H4 (cell line): Measurements from ENCODE around the gene SPATS2. TPM values are rescaled to one million over a fixed set of nuclear protein-coding genes. Genes with fewer than 3 reads are reported as not detected.
A peak's percentile ranks its signal among the peaks of the same experiment; 100 is the strongest.
"Not testable (repeated sequence)": the region's sequence is repeated elsewhere in the genome, so short reads cannot be mapped to it uniquely, and the experiment has no call there.

Experiments used
- DNase-seq: peaks from one replicate; pipeline ENCODE4 v3.0.0-alpha.2; 2015; ENCODE audit warnings: low spot score
- total RNA-seq: library from RNA; depleted of rRNA; stranded (reverse); fragments of >200 nt; shearing (Covaris generic); gene quantifications from 2 replicates; pipeline ENCODE4 v1.2.3, GENCODE V29; 2014; rRNA removed

The SPATS2 gene
- 24.4 and 34.1 TPM in 2 replicates for total RNA-seq

DNA sequence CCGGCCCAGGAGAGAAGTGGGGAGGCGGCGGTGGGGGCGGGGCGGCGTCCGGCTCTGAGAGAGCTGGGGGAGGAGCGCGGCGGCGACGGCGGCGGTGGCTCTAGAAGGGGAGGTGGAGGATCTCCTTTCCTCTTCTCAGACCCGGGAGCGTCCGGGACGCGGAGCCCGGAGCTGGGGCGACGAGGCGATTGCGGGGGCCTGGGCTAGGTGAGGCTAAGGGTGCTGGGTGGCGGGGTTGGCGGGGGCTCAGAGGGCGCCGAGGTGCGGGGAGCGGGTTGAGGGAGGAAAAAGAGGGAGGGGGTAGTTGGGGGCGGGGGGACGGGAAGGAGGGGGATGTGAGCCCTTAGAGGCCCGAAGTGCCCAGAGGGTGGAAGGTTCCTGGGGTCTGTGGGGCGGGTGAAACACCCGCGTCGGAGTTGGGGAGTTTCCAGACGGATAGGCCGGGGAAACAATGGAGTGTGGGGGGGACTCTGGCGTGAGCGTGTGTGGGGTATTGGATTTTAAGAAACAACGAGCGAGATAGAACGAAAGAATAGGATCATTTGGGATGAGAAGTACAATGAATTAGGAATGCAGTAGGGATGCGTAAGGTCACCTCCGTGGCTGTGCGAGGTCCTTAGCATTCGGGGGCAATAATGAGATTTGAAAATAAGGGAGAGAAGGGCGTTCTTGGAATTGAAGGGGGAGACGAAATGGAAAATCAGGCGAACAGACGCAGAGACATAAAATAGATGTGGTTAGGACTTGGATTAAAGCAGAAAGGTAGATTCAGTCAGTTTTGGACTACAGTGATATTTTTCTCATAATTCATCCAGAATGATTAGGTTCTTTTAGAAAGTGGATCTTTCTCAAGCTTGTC, at the start of gene SPATS2:
Gene SPATS2, plus strand, starts transcription at position 82 of the 859 bp plus-strand sequence. CDS start 93,551 bp downstream, outside the sequence.
- DNase-seq, result no peak

- not testable (repeated sequence) for DNase-seq
Measured at GRCh38 chr12:49320411-49321103, 46.7 kb upstream of the SPATS2 start.

DNA sequence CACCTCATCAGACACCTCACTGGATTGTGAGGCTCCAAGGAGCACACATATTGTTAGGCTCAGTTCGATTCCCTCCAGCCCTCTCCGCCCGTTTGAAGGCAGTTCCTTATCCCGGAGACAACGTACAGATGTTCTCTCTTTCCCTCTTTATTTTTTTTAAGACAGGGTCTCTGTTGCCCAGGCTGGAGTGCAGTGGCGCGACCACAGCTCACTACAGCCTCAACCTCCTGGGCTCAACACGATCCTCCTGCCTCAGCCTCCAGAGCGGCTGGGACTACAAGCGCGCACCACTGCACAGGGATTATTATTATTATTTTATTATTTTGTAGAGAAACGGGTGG, 44.9 kb upstream of the SPATS2 start:
- DNase-seq, result no peak

DNA sequence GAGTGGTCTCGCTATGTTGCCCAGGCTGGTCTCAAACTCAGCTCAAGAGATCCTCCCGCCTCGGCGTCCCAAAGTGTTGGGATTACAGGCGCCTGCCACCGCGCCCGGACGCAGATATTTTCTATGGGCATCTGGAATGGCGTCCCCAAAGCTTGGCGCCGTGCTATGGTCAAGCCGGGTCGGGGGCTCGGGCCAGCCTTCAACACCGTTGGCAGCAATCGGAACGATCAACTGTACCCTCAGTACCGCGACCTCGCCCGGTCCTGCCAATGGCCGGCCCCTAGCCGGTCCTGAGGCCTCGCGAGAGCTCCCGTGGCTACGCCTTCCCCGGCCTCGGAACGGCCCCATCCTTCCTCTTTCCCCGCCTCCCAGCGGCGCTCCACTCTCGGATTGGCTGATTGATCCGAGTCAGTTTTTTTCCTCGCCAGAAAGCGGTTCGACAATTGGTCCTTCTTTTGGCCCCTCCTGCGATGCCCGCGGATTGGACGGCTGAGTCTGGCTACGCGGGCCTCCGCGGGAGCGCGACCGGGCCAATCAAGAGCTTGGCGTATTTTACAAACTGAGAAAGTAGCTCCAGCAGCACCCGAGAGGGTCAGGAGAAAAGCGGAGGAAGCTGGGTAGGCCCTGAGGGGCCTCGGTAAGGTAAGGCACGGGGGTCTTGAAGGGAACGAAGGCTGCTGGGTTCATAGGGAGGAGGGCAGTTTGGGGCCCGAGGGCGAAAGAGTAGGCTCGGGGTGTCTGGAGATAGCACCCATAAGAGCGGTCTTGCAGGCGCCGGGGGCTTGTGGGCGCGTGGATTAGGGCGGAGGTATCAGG, 44.3 kb upstream of the SPATS2 start, which contains the start of gene TROAP:
Gene TROAP, plus strand, starts transcription at position 548 of the 816 bp plus-strand sequence. CDS start 354 bp downstream, outside the sequence.
- DNase-seq, result peak; percentile 96

DNA sequence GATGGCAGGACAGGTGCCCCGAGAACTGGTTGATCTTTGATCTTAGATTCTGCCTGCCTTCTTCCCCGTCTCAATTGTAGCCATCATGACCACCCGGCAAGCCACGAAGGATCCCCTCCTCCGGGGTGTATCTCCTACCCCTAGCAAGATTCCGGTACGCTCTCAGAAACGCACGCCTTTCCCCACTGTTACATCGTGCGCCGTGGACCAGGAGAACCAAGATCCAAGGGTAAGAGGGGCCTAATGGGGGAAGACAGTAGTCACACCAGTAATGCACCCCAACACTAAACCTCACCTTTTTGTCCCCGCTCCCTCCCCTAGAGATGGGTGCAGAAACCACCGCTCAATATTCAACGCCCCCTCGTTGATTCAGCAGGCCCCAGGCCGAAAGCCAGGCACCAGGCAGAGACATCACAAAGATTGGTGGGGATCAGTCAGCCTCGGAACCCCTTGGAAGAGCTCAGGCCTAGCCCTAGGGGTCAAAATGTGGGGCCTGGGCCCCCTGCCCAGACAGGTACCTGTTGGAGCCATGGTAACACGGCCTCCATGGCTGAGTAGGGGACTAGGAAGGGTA, 43.7 kb upstream of the SPATS2 start:
- DNase-seq, result no peak

DNA sequence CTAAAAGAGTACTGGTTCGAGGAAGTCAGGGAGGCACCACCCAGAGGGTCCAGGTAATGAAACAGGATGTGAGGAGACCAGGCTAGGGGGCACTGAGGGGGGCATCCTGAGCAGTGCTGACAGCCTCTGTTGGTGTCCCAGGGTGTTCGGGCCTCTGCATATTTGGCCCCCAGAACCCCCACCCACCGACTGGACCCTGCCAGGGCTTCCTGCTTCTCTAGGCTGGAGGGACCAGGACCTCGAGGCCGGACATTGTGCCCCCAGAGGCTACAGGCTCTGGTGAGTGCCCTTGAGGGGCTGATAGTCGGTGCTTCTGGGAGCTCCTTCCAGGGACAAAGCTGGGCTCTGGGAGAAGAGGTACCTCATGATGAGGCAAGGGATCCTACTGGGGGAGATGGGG, 41.7 kb upstream of the SPATS2 start:
- DNase-seq, result no peak

- DNase-seq, result no peak
Measured at GRCh38 chr12:49327368-49327767, 39.9 kb upstream of the SPATS2 start.

DNA sequence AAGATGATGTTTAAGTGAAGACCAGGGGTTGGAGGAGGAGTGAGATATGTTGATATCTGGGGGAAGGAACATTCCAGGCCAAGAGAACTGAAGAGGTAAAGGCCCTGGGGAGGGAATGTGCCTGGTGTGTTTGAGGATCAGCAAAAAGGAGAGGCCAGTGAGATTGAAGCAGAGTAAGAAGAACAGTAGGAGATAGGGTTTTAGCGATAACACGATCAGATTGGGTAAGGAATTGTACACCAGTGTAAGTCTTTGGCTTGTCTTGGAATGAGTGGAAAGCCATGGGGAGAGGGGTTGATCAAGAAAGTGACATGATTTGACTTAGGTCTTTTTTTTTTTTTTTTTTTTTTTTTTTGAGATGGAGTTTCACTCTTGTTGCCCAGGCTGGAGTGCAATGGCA, 39.4 kb upstream of the SPATS2 start:
- no peak for DNase-seq

- no peak for DNase-seq
Measured at GRCh38 chr12:49328816-49329215, 38.4 kb upstream of the SPATS2 start.

GRCh38 chr12:49330032-49330619, 37.1 kb upstream of the SPATS2 start:
- no peak for DNase-seq

DNA sequence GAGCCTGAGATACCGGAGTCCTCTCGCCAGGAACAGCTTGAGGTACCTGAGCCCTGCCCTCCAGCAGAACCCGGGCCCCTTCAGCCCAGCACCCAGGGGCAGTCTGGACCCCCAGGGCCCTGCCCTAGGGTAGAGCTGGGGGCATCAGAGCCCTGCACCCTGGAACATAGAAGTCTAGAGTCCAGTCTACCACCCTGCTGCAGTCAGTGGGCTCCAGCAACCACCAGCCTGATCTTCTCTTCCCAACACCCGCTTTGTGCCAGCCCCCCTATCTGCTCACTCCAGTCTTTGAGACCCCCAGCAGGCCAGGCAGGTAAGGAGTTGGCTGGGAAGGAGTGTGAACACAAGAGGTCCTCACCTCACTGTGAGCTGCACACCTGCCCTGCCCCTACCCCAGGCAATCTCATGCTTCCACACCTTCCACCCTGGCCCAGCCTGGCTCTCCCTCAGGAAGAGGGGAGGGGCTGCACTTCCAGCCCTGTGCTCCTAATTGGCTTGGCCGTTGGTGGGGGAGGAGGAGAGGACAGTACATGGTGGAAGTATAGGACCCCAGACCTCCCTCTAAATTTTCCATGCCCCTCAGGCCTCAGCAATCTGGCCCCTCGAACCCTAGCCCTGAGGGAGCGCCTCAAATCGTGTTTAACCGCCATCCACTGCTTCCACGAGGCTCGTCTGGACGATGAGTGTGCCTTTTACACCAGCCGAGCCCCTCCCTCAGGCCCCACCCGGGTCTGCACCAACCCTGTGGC, 36.5 kb upstream of the SPATS2 start:
- no peak for DNase-seq

DNA sequence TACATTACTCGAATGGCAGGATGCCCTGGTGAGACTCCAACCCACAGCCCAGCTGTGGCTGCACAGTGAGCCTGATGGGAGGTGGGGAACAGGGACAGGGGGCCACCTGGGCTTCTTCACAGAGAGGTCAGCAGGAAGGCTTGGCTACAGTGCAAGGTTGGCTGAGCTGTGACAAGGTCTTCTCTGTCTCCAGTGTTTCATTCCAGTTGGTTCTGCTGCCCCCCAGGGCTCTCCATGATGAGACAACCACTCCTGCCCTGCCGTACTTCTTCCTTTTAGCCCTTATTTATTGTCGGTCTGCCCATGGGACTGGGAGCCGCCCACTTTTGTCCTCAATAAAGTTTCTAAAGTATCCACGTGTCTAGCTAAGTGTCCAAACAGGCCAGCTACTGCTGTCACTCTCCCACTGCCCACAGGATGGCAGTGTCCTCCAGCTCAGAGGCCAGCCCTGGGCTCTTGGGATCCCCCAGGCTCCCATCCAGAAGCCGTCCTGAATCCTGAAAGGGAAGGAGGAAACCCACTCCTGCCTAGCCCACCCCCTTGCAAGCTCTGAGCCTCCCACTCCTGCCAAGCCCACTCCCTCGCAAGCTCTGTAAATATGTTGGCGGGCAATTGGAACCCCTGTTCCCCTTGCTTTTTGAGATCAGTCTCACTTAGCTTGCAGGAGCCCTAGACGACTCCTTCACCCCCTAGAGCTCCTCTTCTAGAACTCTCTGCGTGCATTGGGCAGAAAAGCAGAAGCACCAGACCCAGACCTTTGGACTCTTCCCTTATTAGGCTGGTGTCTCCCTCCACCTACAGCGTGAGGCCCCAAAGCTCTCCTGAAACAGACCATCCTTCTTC, 35.7 kb upstream of the SPATS2 start:
- peak; percentile 56 for DNase-seq

GRCh38 chr12:49332441-49332861, 34.8 kb upstream of the SPATS2 start:
- no peak for DNase-seq

GRCh38 chr12:49332891-49333371, 34.3 kb upstream of the SPATS2 start:
- no peak for DNase-seq

GRCh38 chr12:49333778-49334177, 33.5 kb upstream of the SPATS2 start:
- DNase-seq, result not testable (repeated sequence)

- no peak for DNase-seq
Measured at GRCh38 chr12:49334226-49334625, 33.0 kb upstream of the SPATS2 start.

GRCh38 chr12:49334681-49335080, 32.6 kb upstream of the SPATS2 start:
- no peak for DNase-seq

GRCh38 chr12:49335118-49335954, 31.9 kb upstream of the SPATS2 start:
- DNase-seq, result no peak
